ENCODE results near the gene GHRH.

GHRH gene

DNA sequence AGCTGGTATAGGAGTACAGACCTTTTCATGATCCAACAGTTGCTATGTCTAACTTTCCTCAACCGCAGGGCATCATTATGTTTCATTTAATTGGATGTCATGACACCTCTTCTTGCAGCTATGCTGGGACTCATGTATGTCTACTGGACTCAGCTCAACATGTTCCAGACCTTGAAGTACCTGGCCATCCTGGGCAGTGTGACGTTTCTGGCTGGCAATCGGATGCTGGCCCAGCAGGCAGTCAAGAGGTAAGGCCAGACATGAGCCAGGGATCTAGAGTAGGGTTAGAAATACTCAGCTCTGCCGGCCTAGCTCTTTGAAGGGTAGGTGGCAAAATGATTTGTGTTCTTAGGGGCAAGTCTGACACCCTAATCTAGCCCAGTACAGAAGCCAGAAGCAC is 25.2 kb downstream of the GHRH start:
- DNase-seq: no peak

DNA sequence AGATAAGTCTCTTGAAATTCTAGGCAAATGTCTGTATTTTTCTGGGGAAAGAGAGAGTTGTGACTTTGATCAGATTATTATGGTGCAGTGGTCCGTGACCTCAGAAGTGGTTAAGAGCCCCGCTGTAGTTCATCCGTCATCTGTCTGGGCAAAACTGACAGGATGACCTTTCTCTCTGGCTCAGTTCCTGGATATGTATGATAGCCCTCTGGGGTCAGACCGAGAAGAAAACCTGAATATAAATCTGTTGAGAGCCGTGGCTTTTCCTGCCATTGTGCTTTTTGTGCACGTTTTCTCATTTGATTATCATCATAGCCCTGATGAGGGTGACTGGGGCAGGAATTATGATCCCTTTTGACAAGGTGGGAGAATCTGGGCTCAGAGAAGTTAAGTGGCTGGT is 26.5 kb downstream of the GHRH start:
- no peak for DNase-seq

DNA sequence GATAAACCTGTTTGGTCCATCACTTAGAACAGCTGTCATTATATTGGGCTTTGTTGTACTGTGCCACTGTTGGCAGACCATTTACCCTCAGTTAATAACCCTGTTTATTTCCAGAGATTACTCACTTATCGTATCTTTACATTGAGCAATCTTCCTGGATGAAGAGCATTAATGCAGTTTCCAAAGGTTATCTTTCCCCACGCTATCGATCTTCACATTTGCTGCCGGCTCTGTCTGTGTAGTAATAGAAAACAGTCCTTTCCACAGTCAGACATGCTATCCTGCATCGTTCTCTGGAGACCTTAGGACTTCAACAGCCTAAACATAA is 27.4 kb downstream of the GHRH start:
- no peak for DNase-seq

DNA sequence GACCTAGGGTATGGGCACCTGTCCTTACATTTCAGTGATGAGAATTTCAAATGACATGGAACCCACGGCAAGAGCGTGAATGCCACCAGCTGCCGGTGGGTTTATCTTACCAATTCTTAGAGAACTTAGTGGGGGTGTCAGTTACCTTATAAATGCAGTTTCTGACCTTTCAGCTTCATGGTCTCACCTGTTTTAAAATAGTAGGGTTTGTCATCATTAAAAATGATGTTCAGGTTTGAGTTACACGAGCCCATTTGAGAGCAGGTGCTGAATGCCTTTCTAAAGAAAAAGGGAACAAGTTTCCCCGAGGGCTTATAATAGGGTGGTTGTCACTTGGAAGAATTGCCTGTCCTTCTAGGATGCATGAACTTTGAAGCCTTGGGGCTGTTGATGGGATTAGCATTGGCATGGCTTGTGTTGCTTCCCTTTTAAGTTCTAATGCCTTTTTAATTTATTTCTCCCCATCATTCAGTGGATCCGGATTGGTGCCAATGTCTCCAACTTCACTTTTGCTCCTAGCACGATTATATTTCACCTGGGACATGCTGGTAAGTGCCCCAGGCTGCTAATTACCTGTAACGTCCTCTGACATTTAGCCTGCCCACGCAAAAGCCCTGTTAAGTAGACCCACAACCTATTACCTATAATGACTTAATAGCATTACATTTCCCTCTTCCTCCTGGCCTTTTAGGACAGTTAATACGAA is 27.9 kb downstream of the GHRH start:
- DNase-seq: no peak

DNA sequence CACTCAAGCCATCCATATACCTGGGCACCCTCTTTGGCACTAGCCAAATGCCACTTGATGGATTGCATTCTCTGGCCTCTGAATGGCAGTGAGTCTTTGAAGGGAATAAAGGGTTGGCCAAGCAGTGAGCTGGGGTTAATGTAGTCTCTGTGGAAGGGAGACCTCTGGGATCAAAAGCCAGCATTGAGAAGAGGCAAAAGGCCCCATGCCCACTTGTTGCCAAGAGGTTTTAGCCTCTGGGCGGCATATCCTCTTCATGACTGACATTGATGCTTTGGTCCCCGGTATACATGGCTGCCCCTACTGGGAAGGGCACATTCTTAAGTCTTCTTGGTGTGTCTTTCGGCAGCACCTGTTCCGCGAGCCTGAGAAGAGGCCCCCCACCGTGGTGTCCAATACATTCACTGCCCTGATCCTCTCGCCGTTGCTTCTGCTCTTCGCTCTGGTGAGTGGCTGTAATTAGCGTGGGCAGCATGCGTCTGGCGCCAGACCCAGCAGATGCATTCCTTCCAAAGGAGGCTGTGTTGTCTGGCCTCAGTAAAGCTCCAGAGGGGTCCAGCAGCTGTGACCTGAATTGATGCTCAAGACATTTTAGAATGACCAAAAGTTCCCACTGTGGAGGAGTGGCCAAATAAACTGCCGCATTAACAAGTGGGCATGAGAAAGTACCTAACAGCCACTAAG is 29.5 kb downstream of the GHRH start:
- DNase-seq: no peak

DNA sequence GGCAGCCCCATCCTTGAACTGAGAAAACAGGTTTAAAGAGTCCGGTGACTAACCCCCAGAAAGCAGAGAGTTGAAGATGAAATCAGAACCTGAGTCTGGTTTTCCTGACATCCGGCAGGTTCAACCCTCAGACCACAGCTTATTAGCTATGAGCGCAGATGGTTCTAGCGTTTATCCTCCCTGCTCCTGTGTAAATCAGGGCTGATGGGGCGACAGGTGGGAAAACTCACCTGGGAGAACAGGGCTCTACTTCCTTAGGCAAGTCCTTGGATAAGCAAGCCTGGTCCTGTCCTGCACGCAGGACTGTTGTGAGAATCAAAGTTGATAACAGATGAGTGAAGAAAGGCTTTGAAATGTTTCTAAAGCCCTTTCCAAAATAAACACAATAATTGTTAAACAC is 31.4 kb downstream of the GHRH start:
- no peak for DNase-seq

DNA sequence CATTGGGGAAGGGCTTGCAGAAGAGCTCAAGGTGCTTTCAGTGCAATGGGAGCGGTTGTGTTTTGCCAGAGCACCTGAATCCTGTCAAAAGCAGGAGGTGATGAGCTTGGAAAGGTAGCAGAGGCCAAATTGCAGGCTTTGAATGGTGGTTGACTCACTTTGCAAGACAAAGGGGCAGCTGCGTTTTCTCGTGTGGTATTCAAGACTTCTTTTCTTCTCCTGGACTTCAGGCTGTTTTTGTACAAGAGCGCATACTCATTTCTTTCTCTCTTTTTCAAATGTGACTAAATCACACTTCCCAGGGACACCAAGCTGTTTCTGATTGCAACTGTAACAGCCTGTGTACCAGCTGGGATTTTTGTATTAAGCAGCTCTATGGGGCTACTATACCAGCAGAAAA is 32.3 kb downstream of the GHRH start:
- DNase-seq: no peak

DNA sequence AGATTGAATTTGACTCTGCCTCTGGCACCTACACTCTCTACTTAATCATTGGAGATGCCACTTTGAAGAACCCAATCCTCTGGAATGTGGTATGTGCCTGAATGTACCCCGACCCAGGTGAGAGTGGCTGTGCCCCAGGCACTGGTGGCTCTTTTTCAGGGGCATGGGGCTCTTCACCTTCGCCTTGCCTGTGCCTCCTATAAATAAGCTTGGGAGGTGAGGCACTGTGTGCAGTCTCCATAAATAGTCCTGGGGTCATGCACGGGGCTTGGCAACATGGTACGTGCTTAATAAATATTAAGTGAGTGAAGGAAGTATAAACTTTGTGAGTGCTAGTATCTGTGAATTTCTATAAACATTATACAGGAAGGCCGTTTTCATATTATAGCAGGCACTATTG is 33.0 kb downstream of the GHRH start:
- no peak for DNase-seq

DNA sequence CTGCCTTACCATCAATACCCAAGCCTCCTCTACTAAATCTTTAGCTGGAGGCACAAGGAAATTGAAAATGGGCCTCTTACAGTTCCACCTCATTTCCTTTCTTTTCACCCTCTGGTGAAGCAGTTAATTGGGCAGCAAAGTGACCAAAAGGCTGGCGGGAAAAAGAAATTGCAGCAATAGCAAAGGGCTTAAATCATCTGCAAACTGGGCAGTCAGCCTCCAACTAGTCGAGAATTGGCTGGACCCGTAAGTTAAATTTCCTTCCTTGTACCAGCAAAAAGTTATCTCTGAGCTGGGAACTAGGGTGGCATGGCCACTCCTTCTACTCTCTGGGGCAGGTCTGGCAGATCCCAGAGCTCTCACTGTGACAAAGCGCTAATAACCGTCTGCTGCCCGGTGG is 33.5 kb downstream of the GHRH start:
- DNase-seq: no peak

DNA sequence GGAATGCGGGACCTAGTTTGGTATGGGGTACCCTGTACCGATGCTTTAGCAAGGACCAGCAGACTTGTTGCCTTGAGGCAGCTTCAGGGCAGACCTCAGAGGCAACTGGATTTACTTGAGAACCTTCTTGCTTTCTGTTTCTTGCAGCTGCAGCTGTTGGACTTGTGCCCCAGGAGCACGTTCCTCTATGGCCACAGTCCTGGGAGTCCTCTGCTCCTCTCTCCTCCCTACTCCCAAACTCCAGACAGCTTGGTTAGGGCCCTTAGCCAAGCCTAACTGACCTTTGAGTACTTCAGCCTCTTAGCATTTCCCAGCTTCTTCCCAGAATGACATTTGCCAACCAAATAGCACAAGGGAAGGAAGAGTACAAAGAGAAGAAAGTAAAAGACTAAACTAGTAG is 34.7 kb downstream of the GHRH start:
- no peak for DNase-seq

DNA sequence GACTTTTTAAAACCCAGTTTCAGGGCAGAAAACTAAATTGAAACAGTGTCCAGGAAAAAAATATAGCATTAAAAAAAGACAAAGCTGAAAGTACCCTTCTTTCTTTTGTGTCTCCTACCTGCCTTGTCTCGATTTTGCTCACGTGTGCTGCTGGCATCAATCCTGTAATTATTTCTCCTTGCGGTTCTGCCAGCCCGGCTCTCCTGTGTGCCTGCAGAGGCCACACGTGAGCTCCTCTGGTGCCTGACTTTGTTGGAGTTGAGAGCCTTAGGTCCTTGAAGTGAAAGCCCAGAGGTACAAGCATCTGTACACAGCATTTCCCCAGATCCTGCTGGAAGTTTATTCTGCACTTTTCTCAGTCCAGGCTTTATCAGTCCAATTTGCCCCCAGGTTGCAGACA is 36.5 kb downstream of the GHRH start:
- DNase-seq: no peak

DNA sequence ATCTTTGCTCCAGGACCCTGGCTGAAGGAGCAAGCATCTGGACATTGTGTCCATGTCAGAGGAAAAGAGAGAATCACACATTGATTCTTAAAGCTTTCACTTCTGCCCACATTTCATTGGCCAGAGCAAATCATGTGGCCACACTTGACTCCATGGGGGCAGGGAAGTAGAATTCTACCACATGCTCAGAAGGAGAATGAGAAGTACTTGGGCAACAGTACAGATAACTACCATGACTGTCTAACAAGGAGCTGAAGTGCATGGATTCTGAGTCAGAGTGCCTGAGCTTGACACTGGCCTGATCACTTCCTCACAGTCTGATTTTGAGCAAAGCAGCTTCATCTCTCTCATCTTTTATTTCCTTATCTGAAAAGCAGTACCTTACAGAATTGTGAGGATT is 38.6 kb downstream of the GHRH start:
- DNase-seq: peak; percentile 15

DNA sequence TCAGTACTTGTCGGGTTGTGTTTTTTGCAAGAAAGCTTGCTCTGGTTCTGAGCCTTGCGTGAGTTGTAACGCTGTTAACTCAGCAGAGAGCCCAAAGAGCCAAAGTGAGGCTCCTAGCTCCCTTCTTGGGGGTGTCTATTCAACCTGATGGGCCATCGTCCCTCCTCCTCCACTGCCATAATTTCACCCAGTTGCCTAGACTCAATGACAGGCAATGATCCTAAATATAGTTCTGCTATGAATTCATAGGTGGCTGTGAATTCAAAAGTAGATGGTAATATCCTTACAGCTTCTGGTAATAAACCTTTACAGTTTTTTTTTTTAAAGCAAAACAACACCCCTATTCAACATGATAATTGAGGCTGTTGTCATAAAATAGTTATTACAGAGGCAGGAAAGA is 39.5 kb downstream of the GHRH start:
- no peak for DNase-seq

DNA sequence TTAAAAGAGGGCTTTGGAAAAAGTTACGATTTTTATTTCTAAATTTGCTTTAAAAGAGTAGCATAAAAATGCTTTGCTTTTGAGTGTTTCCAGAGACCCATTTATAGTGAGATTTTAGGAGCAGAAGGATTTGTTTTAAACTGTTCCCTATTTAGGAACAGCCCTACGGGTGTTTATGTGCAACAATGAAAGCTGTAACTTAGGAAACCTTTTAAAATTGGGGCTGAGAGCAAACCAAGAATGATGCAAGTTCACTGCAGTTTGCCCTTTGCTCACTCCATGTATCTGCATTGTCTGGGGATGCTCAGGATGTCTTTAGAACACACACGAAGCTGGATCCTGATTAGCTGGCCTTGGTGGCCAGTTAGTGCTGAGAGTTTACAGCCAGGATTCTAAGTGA is 40.9 kb downstream of the GHRH start:
- no peak for DNase-seq

DNA sequence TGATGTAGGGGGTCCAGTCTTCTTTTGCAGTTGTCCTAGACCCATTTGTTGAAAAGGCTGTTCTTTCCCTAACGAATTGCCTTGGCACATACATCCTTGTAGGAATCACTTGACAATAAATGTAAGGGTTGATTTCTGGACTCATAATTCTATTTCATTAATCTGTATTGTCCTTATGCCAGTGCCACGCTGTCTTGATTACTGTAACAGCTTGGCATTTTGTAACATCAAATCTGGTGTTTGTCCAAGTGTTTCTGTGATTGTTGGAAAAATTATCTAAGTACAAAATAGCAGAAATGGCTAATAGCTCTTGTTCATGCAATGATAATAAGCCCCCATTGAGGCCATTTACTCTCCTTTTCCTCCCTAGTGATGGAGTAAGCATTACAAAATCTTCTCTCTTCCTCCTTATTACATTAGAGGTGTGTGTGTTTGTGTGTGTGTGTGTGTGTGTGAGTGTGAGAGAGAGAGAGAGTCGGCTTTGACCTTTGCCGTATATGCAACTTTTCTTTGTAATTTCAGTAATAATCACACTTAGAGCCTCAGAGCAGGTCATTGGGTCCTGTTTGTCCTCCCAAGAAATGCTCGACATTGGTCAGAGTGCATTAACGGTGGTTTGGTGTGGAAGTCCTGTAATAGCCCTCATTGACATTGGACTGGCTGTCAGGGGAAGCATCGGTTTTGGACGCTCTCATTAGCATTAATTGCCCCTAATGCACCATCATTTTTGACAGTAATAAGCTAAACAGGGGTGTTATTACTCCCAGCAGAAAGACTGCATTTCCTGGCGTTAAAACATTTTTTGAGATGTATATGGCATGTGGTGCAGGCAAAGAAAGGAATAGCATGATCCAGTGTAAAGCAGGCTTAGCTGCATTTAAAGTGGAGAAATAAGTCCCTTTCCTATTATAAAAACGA is 41.6 kb downstream of the GHRH start:
- no peak for DNase-seq

DNA sequence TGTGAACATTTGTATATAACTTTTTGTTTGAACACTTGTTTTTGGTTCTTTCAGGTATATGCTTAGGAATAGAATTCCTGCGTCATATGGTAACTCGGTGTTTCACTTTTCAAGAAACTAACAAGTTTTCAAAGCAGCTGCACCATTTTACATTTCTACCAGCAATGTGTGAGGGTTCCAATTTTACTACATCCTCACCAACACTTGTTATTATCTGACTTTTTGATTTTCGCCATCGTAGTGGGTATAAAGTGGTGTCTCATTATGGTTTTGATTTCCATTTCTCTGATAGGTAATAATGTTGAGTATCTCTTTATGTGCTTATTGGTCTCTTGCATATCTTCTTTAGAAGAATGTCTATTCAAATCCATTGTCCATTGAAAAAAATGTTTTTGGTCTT is 42.6 kb downstream of the GHRH start:
- DNase-seq: no peak

DNA sequence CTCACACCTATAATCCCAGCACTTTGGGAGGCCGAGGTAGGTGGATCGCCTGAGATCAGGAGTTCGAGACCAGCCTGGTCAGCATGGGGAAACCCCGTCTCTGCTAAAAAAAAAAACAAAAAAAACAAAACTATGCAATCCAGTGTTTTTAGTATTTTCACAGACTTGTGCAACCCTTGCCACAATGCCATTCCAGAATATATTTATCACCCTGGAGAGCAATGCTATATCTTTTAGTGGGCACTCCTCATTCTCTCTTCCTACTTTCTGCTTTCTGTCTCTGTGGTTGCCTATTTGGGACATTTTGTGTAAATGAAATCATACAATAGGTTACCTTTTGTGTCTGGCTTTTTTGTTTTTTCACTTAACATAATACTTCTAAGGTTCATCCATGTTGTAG is 43.2 kb downstream of the GHRH start:
- DNase-seq: no peak

DNA sequence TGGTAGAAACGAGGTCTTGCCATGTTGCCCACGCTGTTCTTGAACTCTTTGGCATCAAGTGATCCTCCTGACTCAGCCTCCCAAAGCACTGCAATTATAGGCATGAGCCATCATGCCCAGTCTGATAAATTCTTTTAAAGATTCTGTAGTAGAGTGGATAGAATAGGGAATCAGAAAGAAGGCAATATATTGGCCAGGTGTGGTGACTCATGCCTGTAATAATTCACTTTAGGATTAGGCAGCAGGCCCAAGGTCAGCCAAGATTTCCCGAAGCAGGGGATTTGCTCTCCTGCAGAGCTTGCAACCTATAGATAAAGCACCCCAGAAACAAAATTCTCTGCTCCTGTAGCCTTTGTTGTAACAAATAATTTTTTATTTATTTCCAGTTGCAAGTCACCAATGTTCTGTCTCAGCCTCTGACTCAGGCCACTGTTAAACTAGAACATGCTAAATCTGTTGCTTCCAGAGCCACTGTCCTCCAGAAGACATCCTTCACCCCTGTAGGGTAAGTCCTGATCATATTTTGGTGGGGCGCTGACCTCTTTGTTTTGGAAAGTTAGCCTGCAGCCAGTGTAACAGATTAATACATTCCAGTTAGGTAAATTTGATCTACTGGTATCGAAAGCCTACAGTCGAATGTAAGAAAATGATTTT is 51.8 kb downstream of the GHRH start:
- DNase-seq: no peak

DNA sequence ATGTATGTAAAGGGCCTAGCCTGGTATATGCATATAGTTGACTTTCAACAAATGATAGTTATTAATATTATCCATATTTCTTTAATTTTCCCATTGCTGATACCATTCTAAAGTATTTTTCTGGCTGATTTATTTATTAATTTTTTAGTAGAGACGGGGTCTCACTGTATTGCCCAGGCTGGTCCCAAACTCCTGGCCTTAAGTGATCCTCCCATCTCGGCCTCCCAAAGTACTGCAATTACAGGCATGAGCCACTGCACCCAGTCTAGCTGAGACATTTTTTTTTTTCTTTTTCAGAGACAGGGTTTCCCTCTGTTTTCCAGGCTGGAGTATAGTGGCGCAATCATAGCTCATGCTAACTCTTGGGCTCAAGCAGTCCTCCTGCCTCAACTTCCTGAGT is 52.4 kb downstream of the GHRH start:
- no peak for DNase-seq

DNA sequence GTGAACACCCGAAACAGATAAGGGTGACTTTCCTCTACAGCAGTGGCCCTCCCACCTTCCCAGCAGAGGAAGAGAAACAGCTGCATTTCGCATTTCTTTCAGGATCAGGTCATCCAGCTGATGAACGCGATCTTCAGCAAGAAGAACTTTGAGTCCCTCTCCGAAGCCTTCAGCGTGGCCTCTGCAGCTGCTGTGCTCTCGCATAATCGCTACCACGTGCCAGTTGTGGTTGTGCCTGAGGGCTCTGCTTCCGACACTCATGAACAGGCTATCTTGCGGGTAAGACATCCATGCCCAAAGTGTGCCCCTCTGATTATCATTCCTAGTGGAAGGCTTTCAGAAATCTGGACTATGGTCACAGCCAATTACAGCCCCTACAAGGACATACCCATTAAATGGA is 54.4 kb downstream of the GHRH start:
- DNase-seq: no peak

DNA sequence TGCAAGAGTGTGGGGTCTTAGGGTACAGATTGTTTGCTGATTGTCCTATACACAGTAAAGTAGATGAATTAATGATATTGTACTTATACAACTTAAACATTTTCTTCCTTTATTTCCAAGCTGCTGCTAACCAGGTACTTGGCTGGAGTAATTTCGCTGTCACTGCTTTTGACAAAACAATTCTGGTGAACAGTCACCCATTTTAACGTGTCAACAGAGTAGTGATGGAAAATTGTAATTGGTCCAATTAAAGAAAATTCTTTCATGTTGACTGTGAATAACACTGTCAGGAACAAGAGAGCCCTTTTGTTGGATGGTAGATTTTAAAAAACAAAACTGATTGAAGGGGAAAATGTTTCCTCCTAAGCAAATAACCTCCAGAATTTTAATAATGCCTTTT is 55.8 kb downstream of the GHRH start:
- DNase-seq: no peak

DNA sequence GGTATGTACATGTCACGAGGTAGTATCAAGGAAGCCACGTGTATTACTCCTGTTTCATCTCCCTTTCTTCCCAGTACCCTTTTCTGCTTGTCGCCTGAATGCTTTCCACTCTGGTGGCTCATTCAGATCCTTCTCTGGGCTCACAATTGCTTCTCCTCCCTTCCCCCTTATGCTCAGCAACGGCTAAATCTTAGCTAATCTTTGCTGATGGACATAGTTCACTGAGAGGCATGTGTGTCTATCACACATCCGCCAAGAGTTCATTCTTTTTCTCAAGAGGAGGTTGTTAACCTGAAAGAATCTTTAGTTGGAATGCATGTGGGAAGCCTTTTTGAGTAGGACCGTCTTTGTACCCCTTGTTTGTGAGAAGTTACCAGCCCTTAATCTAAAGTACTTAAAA is 56.5 kb downstream of the GHRH start:
- no peak for DNase-seq

DNA sequence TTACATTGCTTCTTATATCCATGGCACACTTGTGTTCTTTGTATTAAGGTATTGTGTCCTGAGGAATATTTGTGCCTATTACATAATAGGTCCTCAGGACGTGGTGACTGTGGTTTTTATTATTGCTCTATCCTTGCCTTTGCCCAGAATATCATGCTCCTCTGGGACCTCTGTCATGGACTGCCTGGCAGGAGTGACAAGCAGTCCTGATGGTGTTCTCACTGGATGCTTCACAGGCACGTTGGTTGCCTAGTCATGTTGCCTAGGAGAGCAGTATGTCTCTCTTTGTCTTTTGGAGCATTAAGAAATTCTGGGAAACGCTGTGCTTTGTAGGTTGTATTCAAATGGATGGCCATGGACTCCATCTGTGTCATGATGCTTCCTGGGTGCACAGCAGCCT is 57.6 kb downstream of the GHRH start:
- DNase-seq: no peak

Measured in CD4-positive, alpha-beta T cell treated with Interleukin-10 for 1 hour (primary cell).